Trophoblast cell (in vitro differentiated cells and primary cell): Measurements from ENCODE around the gene NDUFA5.
A peak's percentile ranks its signal among the peaks of the same experiment; 100 is the strongest.

Experiments used
- DNase-seq, 2 donors: peaks; one replicate each; pipeline ENCODE4 v3.0.0-alpha.2; 2016
- H2AFZ ChIP-seq: 2 replicates; pipeline ENCODE4 v1.6.1; 2013; ENCODE audit warnings: low read length, moderate library complexity, mild to moderate bottlenecking; ENCODE audit not compliant: insufficient read depth, poor library complexity
- H2AK5ac ChIP-seq: 2 replicates; pipeline ENCODE4 v1.6.1; 2013; ENCODE audit warnings: mild to moderate bottlenecking, low read length
- H2BK120ac ChIP-seq: 2 replicates; pipeline ENCODE4 v1.6.1; 2013; ENCODE audit warnings: low read length, mild to moderate bottlenecking, moderate library complexity; ENCODE audit not compliant: insufficient read depth, poor library complexity
- H2BK12ac ChIP-seq: 2 replicates; pipeline ENCODE4 v1.6.1; 2013; ENCODE audit warnings: mild to moderate bottlenecking, low read length, moderate library complexity
- H2BK5ac ChIP-seq: 2 replicates; pipeline ENCODE4 v1.6.1; 2013; ENCODE audit warnings: low read length, low read depth, moderate library complexity, mild to moderate bottlenecking; ENCODE audit not compliant: poor library complexity
- H3K14ac ChIP-seq: 2 replicates; pipeline ENCODE4 v1.6.1; 2013; ENCODE audit warnings: mild to moderate bottlenecking, low read length
- H3K18ac ChIP-seq: 2 replicates; pipeline ENCODE4 v1.6.1; 2013; ENCODE audit warnings: mild to moderate bottlenecking, low read length
- H3K23ac ChIP-seq: 2 replicates; pipeline ENCODE4 v1.6.1; 2013; ENCODE audit warnings: low read length
- H3K27ac ChIP-seq: 2 replicates; pipeline ENCODE4 v1.5.1; 2013; ENCODE audit warnings: low read depth, mild to moderate bottlenecking, inconsistent platforms, low read length, moderate library complexity
- H3K27me3 ChIP-seq: 2 replicates; pipeline ENCODE4 v1.6.1; 2013; ENCODE audit warnings: inconsistent platforms, mild to moderate bottlenecking, low read length, moderate library complexity; ENCODE audit not compliant: insufficient read depth
- H3K36me3 ChIP-seq, 2 experiments: 1 replicate in 1 of 2; 2 replicates in 1 of 2; pipeline ENCODE4 v1.6.1; 2013; ENCODE audit warnings: low read length in 2 of 2, mild to moderate bottlenecking in 2 of 2, moderate library complexity in 1 of 2; ENCODE audit not compliant: insufficient read depth in 2 of 2, control insufficient read depth in 1 of 2
- H3K4ac ChIP-seq: 2 replicates; pipeline ENCODE4 v1.6.1; 2013; ENCODE audit warnings: low read depth, mild to moderate bottlenecking, low read length, moderate library complexity
- H3K4me1 ChIP-seq, 2 experiments: 1 replicate in 1 of 2; 2 replicates in 1 of 2; pipeline ENCODE4 v1.6.1; 2013; ENCODE audit warnings: low read length in 2 of 2, mild to moderate bottlenecking in 2 of 2, moderate library complexity in 1 of 2; ENCODE audit not compliant: insufficient read depth in 2 of 2, control insufficient read depth in 1 of 2
- H3K4me2 ChIP-seq: 2 replicates; pipeline ENCODE4 v1.6.1; 2013; ENCODE audit warnings: inconsistent platforms, mild to moderate bottlenecking, low read length, moderate library complexity
- H3K4me3 ChIP-seq: 2 replicates; pipeline ENCODE4 v1.5.1; 2013; ENCODE audit warnings: mild to moderate bottlenecking, low read depth, low read length, inconsistent platforms
- H3K79me1 ChIP-seq: one replicate; pipeline ENCODE4 v1.6.1; 2013; ENCODE audit warnings: low read length
- H3K79me2 ChIP-seq: 2 replicates; pipeline ENCODE4 v1.6.1; 2013; ENCODE audit warnings: low read length, mild to moderate bottlenecking; ENCODE audit not compliant: control insufficient read depth, insufficient read depth, poor library complexity
- H3K9ac ChIP-seq: 2 replicates; pipeline ENCODE4 v1.6.1; 2013; ENCODE audit warnings: mild to moderate bottlenecking, low read length
- H3K9me3 ChIP-seq: 2 replicates; pipeline ENCODE4 v1.6.1; 2013; ENCODE audit warnings: low read depth, mild to moderate bottlenecking, control low read depth, inconsistent platforms, low read length; ENCODE audit not compliant: insufficient read depth
- H4K12ac ChIP-seq: 2 replicates; pipeline ENCODE4 v1.6.1; 2013; ENCODE audit warnings: low read depth, mild to moderate bottlenecking, low read length, moderate library complexity
- H4K8ac ChIP-seq: 2 replicates; pipeline ENCODE4 v1.6.1; 2013; ENCODE audit warnings: low read depth, mild to moderate bottlenecking, low read length, moderate library complexity
- H4K91ac ChIP-seq: one replicate; pipeline ENCODE4 v1.6.1; 2013; ENCODE audit warnings: low read depth, mild to moderate bottlenecking, low read length, moderate library complexity
- WGBS: extraction: QIAGEN DNeasy Blood & Tissue Kit; methylation state at CpG from one replicate; pipeline ENCODE4 v1.1.7; 2013; ENCODE audit warnings: missing lambda C conversion rate; ENCODE audit not compliant: insufficient read length, insufficient coverage; ENCODE audit errors: extremely low coverage; 5-methylcytosine and 5-hydroxymethylcytosine counted together

The NDUFA5 gene

GRCh38 chr7:123500878-123501489 lies 56.6 kb downstream of the NDUFA5 start:
- DNase-seq: no peak

GRCh38 chr7:123499211-123499970 lies 58.2 kb downstream of the NDUFA5 start:
- Histone ChIP-seq H3K9me3 (no peaks in the 10 kb centered on the region), H3K27me3 (no peaks in the 10 kb centered on the region), H2AK5ac (no peak overlapping the region), H3K4ac (no peak overlapping the region), H3K9ac (no peak overlapping the region), H2AFZ (no peak overlapping the region), H3K36me3 (no peaks in the 10 kb centered on the region), H3K79me1 (no peaks in the 10 kb centered on the region), H3K4me3 (no peak overlapping the region), H4K12ac (no peak overlapping the region), H3K14ac (no peak overlapping the region), H2BK120ac (no peak overlapping the region), H3K27ac (no peak overlapping the region), H2BK12ac (no peak overlapping the region), H3K4me1 (no peaks in the 10 kb centered on the region), H4K91ac (no peak overlapping the region), H3K18ac (no peak overlapping the region), H3K79me2 (no peaks in the 10 kb centered on the region), H3K23ac (no peak overlapping the region), H2BK5ac (no peak overlapping the region), H4K8ac (no peak overlapping the region), H3K4me2 (no peak overlapping the region)
- WGBS: no CpG with 5 or more reads among the region's 8 CpGs
- DNase-seq: peak; percentile 41 to 58

More at GRCh38 chr7:123500878-123501489, 56.6 kb downstream of the NDUFA5 start:
- Histone ChIP-seq H3K27me3 (no peaks in the 10 kb centered on the region), H3K36me3 (peaks cover 0 to 3% of the 10 kb centered on the region in 2 experiments), H2BK5ac (no peak overlapping the region), H2AK5ac (no peak overlapping the region), H3K14ac (no peak overlapping the region), H3K4me1 (no peaks in the 10 kb centered on the region), H3K79me2 (peaks cover 1% of the 10 kb centered on the region), H3K4me3 (no peak overlapping the region), H2AFZ (no peak overlapping the region), H4K8ac (no peak overlapping the region), H4K91ac (no peak overlapping the region), H3K79me1 (no peaks in the 10 kb centered on the region), H2BK120ac (no peak overlapping the region), H2BK12ac (no peak overlapping the region), H3K27ac (no peak overlapping the region), H3K9ac (no peak overlapping the region), H3K9me3 (peaks cover 6% of the 10 kb centered on the region), H3K4ac (no peak overlapping the region), H4K12ac (no peak overlapping the region), H3K18ac (no peak overlapping the region), H3K23ac (no peak overlapping the region), H3K4me2 (no peak overlapping the region)
- no CpG with 5 or more reads among the region's 1 CpG for WGBS

GRCh38 chr7:123498601-123499000 lies 59.0 kb downstream of the NDUFA5 start:
- Histone ChIP-seq H3K9me3 (no peaks in the 10 kb centered on the region), H4K8ac (no peak overlapping the region)
- WGBS: no CpG with 5 or more reads among the region's 2 CpGs

GRCh38 chr7:123498031-123498430 lies 59.6 kb downstream of the NDUFA5 start:
- H3K23ac ChIP-seq: no peak overlapping the region
- H3K4me2 ChIP-seq: no peak overlapping the region
- no peaks in the 10 kb centered on the region for H3K4me1 ChIP-seq
- H3K14ac ChIP-seq: no peak overlapping the region
- no peak overlapping the region for H2BK5ac ChIP-seq
- no peak overlapping the region for H4K91ac ChIP-seq
- no peak overlapping the region for H2BK12ac ChIP-seq
- no peak for DNase-seq
- H3K27ac ChIP-seq: no peak overlapping the region
- H2BK120ac ChIP-seq: no peak overlapping the region
- no CpG with 5 or more reads among the region's 1 CpG for WGBS
- no peak overlapping the region for H2AFZ ChIP-seq
- no peaks in the 10 kb centered on the region for H3K36me3 ChIP-seq
- no peak overlapping the region for H3K9ac ChIP-seq
- no peaks in the 10 kb centered on the region for H3K79me1 ChIP-seq
- no peaks in the 10 kb centered on the region for H3K9me3 ChIP-seq
- H4K8ac ChIP-seq: no peak overlapping the region
- no peak overlapping the region for H3K18ac ChIP-seq
- no peak overlapping the region for H3K4ac ChIP-seq
- no peaks in the 10 kb centered on the region for H3K27me3 ChIP-seq
- no peak overlapping the region for H3K4me3 ChIP-seq
- no peak overlapping the region for H2AK5ac ChIP-seq
- H4K12ac ChIP-seq: no peak overlapping the region
- H3K79me2 ChIP-seq: no peaks in the 10 kb centered on the region

More at GRCh38 chr7:123498601-123499000, 59.0 kb downstream of the NDUFA5 start:
- no peak overlapping the region for H3K27ac ChIP-seq
- H3K36me3 ChIP-seq: no peaks in the 10 kb centered on the region
- H3K23ac ChIP-seq: no peak overlapping the region
- H2BK5ac ChIP-seq: no peak overlapping the region
- no peak overlapping the region for H3K4me2 ChIP-seq
- no peak overlapping the region for H3K14ac ChIP-seq
- no peak overlapping the region for H3K18ac ChIP-seq
- H2BK12ac ChIP-seq: no peak overlapping the region
- no peak overlapping the region for H2AFZ ChIP-seq
- no peak overlapping the region for H3K4me3 ChIP-seq
- H3K79me2 ChIP-seq: no peaks in the 10 kb centered on the region
- H3K4me1 ChIP-seq: no peaks in the 10 kb centered on the region
- no peak overlapping the region for H3K4ac ChIP-seq
- no peaks in the 10 kb centered on the region for H3K27me3 ChIP-seq
- H4K12ac ChIP-seq: no peak overlapping the region
- no peak overlapping the region for H2BK120ac ChIP-seq
- H4K91ac ChIP-seq: no peak overlapping the region
- H3K79me1 ChIP-seq: no peaks in the 10 kb centered on the region
- no peak overlapping the region for H3K9ac ChIP-seq
- DNase-seq: no peak
- no peak overlapping the region for H2AK5ac ChIP-seq
